Keratinocyte (primary cell): Measurements from ENCODE around the gene IFITM5. TPM values are rescaled to one million over a fixed set of nuclear protein-coding genes. Genes with fewer than 3 reads are reported as not detected.

Experiments used
- DNase-seq: peaks from one replicate; pipeline ENCODE4 v3.0.0-alpha.2; 2011; ENCODE audit warnings: low read depth, missing footprints, low spot score
- FAIRE-seq: peaks from 2 replicates; lab custom pipeline; 2011; peaks lifted over from hg19 to GRCh38; lab: Jason Lieb, UNC
- H2AFZ ChIP-seq: 2 replicates; pipeline ENCODE4 v1.6.0; 2012; ENCODE audit warnings: low read length, control low read depth, inconsistent platforms; ENCODE audit not compliant: control insufficient read depth
- H3K27ac ChIP-seq: 2 replicates; pipeline ENCODE4 v1.5.1; 2011; ENCODE audit warnings: low read length; ENCODE audit not compliant: control insufficient read depth, insufficient read depth
- H3K27me3 ChIP-seq: 3 replicates; pipeline ENCODE4 v1.6.0; 2011; ENCODE audit warnings: low read length; ENCODE audit not compliant: control insufficient read depth, insufficient read depth; ENCODE audit errors: extremely low read depth
- H3K36me3 ChIP-seq, 2 experiments: 2 replicates in 1 of 2; 3 replicates in 1 of 2; pipeline ENCODE4 v1.5.1; 2011; ENCODE audit warnings: low read length in 2 of 2, mild to moderate bottlenecking in 1 of 2; ENCODE audit not compliant: control insufficient read depth in 2 of 2, insufficient read depth in 2 of 2; ENCODE audit errors: extremely low read depth in 1 of 2
- H3K4me1 ChIP-seq: 3 replicates; pipeline ENCODE4 v1.5.1; 2011; ENCODE audit warnings: low read length; ENCODE audit not compliant: control insufficient read depth, insufficient read depth; ENCODE audit errors: extremely low read depth
- H3K4me2 ChIP-seq: 3 replicates; pipeline ENCODE4 v1.6.0; 2011; ENCODE audit warnings: low read depth, low read length; ENCODE audit not compliant: control insufficient read depth, insufficient read depth; ENCODE audit errors: extremely low read depth
- H3K4me3 ChIP-seq, 3 experiments: fragments of 200-600 bp in 1 of 3; sonication (generic) in 1 of 3; 2 replicates in 2 of 3; 3 replicates in 1 of 3; pipeline ENCODE4 v1.5.1; 2011 to 2016; ENCODE audit warnings: low read length in 3 of 3, mild to moderate bottlenecking in 3 of 3, control low read depth in 2 of 3, inconsistent platforms in 1 of 3, low read depth in 1 of 3, mixed read lengths in 1 of 3, mixed run types in 1 of 3, moderate library complexity in 1 of 3; ENCODE audit not compliant: control insufficient read depth in 2 of 3, insufficient read depth in 2 of 3; ENCODE audit errors: extremely low read depth in 1 of 3
- H3K79me2 ChIP-seq: 2 replicates; pipeline ENCODE4 v1.6.0; 2012; ENCODE audit warnings: low read length; ENCODE audit not compliant: control insufficient read depth, insufficient read depth
- H3K9ac ChIP-seq: 3 replicates; pipeline ENCODE4 v1.6.0; 2011; ENCODE audit warnings: low read length; ENCODE audit not compliant: control insufficient read depth, insufficient read depth; ENCODE audit errors: extremely low read depth
- H3K9me1 ChIP-seq: 3 replicates; pipeline ENCODE4 v1.6.0; 2011; ENCODE audit warnings: low read length; ENCODE audit not compliant: control insufficient read depth, insufficient read depth; ENCODE audit errors: extremely low read depth
- H3K9me3 ChIP-seq: 2 replicates; pipeline ENCODE4 v1.5.1; 2012; ENCODE audit warnings: low read depth, low read length; ENCODE audit not compliant: control insufficient read depth
- H4K20me1 ChIP-seq: 3 replicates; pipeline ENCODE4 v1.6.0; 2011; ENCODE audit warnings: low read length; ENCODE audit not compliant: control insufficient read depth, insufficient read depth; ENCODE audit errors: extremely low read depth
- EZH2 ChIP-seq: IDR thresholded peaks from one replicate; pipeline ENCODE4 v1.6.1; 2012; ENCODE audit warnings: inconsistent platforms, mild to moderate bottlenecking, low read length, moderate library complexity
- dilution Hi-C: fragments of 300-500 bp; cut with MboI; formaldehyde crosslinking; loops from one replicate; pipeline ENCODE4 v1.7.0; 2020; ENCODE audit warnings: low sequenced_read_pairs; ENCODE audit not compliant: extremely low pct_ligation_motif_present
- polyA plus RNA-seq, 5 experiments: library from polyadenylated mRNA; depleted of rRNA in 3 of 5; stranded (reverse) in 3 of 5; stranded (forward) in 1 of 5; unstranded in 1 of 5; fragments of >200 nt; gene quantifications; 1 replicate in 1 of 5; 2 replicates in 3 of 5; 3 replicates in 1 of 5; pipeline versions ENCODE4 v1.2.1 to v1.2.3, GENCODE V29; 2011 to 2012; ENCODE audit warnings: missing spikeins in 2 of 5, low read depth in 1 of 5, low replicate concordance in 1 of 5
- TF ChIP-seq, protein P1 (sequence below), 3 experiments: IDR thresholded peaks in 1 of 3; conservative IDR thresholded peaks in 1 of 3; optimal IDR thresholded peaks in 1 of 3; 2 replicates in 2 of 3; 3 replicates in 1 of 3; pipeline versions ENCODE3 to v1.5.1; 2011; ENCODE audit warnings: low read length in 3 of 3, mild to moderate bottlenecking in 3 of 3, moderate library complexity in 2 of 3, control low read depth in 1 of 3, inconsistent platforms in 1 of 3; ENCODE audit not compliant: insufficient read depth in 2 of 3; ENCODE audit errors: extremely low read depth in 1 of 3

IFITM5 gene
- polyA plus RNA-seq, 1 donor (not counting 4 experiments of a cell fraction or from before 2014, with no cell fraction given) = not detected

- Histone ChIP-seq H3K4me3 (peak overlapping the region; percentile 45 to 66 (median 50)), H3K9me1 (no peaks in the 10 kb centered on the region), H3K4me1 (peaks cover 37% of the 10 kb centered on the region), H3K9me3 (no peaks in the 10 kb centered on the region), H3K27ac (no peak overlapping the region), H3K79me2 (peaks cover 27% of the 10 kb centered on the region), H3K36me3 (peaks cover 0 to 5% of the 10 kb centered on the region in 2 experiments), H3K9ac (peak overlapping the region; percentile 56), H4K20me1 (no peaks in the 10 kb centered on the region), H2AFZ (no peak overlapping the region), H3K27me3 (peaks cover 30% of the 10 kb centered on the region), H3K4me2 (peak overlapping the region; percentile 85)
- TF ChIP-seq EZH2 = no peak
- TF ChIP-seq, protein P1, sequence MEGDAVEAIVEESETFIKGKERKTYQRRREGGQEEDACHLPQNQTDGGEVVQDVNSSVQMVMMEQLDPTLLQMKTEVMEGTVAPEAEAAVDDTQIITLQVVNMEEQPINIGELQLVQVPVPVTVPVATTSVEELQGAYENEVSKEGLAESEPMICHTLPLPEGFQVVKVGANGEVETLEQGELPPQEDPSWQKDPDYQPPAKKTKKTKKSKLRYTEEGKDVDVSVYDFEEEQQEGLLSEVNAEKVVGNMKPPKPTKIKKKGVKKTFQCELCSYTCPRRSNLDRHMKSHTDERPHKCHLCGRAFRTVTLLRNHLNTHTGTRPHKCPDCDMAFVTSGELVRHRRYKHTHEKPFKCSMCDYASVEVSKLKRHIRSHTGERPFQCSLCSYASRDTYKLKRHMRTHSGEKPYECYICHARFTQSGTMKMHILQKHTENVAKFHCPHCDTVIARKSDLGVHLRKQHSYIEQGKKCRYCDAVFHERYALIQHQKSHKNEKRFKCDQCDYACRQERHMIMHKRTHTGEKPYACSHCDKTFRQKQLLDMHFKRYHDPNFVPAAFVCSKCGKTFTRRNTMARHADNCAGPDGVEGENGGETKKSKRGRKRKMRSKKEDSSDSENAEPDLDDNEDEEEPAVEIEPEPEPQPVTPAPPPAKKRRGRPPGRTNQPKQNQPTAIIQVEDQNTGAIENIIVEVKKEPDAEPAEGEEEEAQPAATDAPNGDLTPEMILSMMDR (optimal IDR thresholded peaks at IDR 0.05 in 1 of 3, IDR thresholded peaks at IDR 0.05 in 1 of 3, conservative IDR thresholded peaks at IDR 0.05 in 1 of 3; ENCODE audit: extremely low read depth in 1 of 3, insufficient read depth in 2 of 3, low read length in 3 of 3) = no peak
- FAIRE-seq (no peak), DNase-seq (no peak)
- dilution Hi-C loops = no loop called here
These were observed 16.8 kb upstream of the IFITM5 start for GRCh38 chr11:316031-316701.

DNA sequence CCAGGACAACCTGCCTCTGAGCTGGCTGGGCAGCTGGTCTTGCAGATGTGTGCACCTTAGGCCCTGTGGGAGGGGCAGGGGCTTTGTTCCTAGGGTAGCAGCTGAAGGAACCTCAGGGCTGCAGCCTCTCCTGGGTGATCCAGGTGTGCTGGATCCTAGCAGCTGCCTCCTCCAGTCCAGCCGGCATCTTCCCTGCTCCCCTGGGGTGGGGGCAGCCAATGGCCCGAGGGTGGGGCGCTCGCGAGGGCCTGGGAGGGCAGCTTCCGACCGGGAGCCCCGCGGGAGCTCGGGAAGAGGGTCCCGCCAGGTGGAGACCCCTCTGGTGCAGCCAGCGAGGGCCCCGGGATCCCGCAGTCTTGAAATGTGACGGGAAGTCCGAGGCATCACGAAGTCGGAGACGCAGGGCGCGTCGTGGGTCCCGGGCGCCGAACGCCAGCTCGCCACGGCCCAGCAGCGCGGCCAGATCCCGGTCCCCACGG, 16.2 kb upstream of the IFITM5 start:
- DNase-seq = no peak
- peak overlapping the region; percentile 56 for H3K9ac ChIP-seq
- no peak overlapping the region for H3K27ac ChIP-seq
- peaks cover 37% of the 10 kb centered on the region for H3K4me1 ChIP-seq
- peaks cover 30% of the 10 kb centered on the region for H3K27me3 ChIP-seq
- H4K20me1 ChIP-seq = no peaks in the 10 kb centered on the region
- peak overlapping the region; percentile 50 to 66 (median 57) for H3K4me3 ChIP-seq
- H3K79me2 ChIP-seq = peaks cover 26% of the 10 kb centered on the region
- TF ChIP-seq, protein P1 (optimal IDR thresholded peaks at IDR 0.05 in 1 of 3, IDR thresholded peaks at IDR 0.05 in 1 of 3, conservative IDR thresholded peaks at IDR 0.05 in 1 of 3; ENCODE audit: extremely low read depth in 1 of 3, insufficient read depth in 2 of 3, low read length in 3 of 3) = no peak
- no peak for TF ChIP-seq EZH2
- no peaks in the 10 kb centered on the region for H3K9me3 ChIP-seq
- no peaks in the 10 kb centered on the region for H3K9me1 ChIP-seq
- H3K36me3 ChIP-seq = peaks cover 0 to 5% of the 10 kb centered on the region in 2 experiments
- no peak overlapping the region for H2AFZ ChIP-seq
- no peak for FAIRE-seq
- H3K4me2 ChIP-seq = peak overlapping the region; percentile 85
- dilution Hi-C loops = no loop called here
